Measurements from ENCODE around the gene LRBA.

DNA sequence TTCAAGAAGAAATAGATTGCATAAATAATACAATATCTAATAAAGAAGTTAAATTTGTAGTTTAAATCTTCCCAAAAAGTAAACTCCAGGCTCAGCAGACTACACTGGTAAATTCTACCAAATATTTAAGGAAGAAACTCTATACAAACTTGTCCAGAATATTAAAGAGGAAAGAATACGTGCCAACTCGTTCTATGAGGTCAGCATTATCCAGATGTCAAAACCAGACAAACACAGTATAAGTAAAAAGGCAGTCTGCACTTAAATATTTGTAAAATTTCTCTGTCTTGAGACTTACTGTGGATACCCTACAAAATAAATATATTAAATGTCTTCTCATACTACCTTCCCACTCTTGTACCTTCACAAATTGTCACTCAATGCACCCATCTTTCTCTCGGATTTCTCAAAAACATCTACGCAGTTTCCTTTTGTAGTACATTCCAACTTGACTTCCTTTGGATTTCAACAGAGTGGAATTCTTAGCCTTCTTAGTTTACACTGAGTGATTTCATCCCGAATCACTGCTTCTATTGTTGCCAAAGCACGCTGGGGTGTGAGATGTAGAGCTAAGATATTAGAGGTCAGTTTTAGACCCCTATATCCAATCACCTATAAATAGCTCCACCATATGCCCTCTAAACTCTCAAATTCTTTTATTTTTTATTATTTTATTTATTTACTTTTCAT, 504.8 kb downstream of the LRBA start:
- TF ChIP-seq EP300 (IDR thresholded peaks at IDR 0.05), result no peak
- TF ChIP-seq CTCF (IDR thresholded peaks at IDR 0.05), result no peak
- no peak for TF ChIP-seq POLR2AphosphoS5 (IDR thresholded peaks at IDR 0.05)

All from stomach (tissue), 4 donors.